Keratinocyte (primary cell): Measurements from ENCODE around the gene NARS2.

ENCODE experiments used
- CTCF ChIP-seq, 3 experiments: IDR thresholded peaks in 1 of 3; conservative IDR thresholded peaks in 1 of 3; optimal IDR thresholded peaks in 1 of 3; 2 replicates in 2 of 3; 3 replicates in 1 of 3; pipeline versions ENCODE3 to v1.5.1; 2011; ENCODE audit warnings: low read length in 3 of 3, mild to moderate bottlenecking in 3 of 3, moderate library complexity in 2 of 3, control low read depth in 1 of 3, inconsistent platforms in 1 of 3; ENCODE audit not compliant: insufficient read depth in 2 of 3; ENCODE audit errors: extremely low read depth in 1 of 3
- EZH2 ChIP-seq: IDR thresholded peaks from one replicate; pipeline ENCODE4 v1.6.1; 2012; ENCODE audit warnings: inconsistent platforms, mild to moderate bottlenecking, low read length, moderate library complexity

GRCh38 chr11:78551066-78551465, 23.6 kb downstream of the NARS2 start:
- no peak for TF ChIP-seq CTCF (optimal IDR thresholded peaks at IDR 0.05 in 1 of 3, IDR thresholded peaks at IDR 0.05 in 1 of 3, conservative IDR thresholded peaks at IDR 0.05 in 1 of 3; ENCODE audit: extremely low read depth in 1 of 3, insufficient read depth in 2 of 3, low read length in 3 of 3)
- no peak for TF ChIP-seq EZH2
